T47D (cell line): ENCODE results near the gene DPYD.

ENCODE experiments used
- DNase-seq, 2 experiments: peaks; one replicate each; pipeline versions ENCODE4 v3.0.0 to v3.0.0-alpha.2; 2011 to 2012; ENCODE audit warnings: low read depth in 1 of 2, low spot score in 1 of 2
- JUND ChIP-seq: IDR thresholded peaks from 2 replicates; pipeline ENCODE4 v1.6.1; 2012; ENCODE audit warnings: low read depth
- in situ Hi-C: cut with HindIII; loops from 2 replicates; pipeline ENCODE4 v1.10.0; 2016; ENCODE audit warnings: low sequenced_read_pairs, low pct_unique_long_range_greater_than_20kb

DPYD gene

GRCh38 chr1:97070376-97070775 lies 850.5 kb downstream of the DPYD start:
- in situ Hi-C loops, result no loop called here
- TF ChIP-seq JUND, result no peak
- no peak for DNase-seq

GRCh38 chr1:97069312-97069711 lies 851.5 kb downstream of the DPYD start:
- TF ChIP-seq JUND, result no peak
- no peak for DNase-seq
- in situ Hi-C loops, result no loop called here

- in situ Hi-C loops, result no loop called here
- TF ChIP-seq JUND, result no peak
- no peak for DNase-seq
Measured at GRCh38 chr1:97066860-97067259, 854.0 kb downstream of the DPYD start.

GRCh38 chr1:97063532-97063931 lies 857.3 kb downstream of the DPYD start:
- peak in 1 of 2 experiments; percentile 2 for DNase-seq
- TF ChIP-seq JUND, result no peak
- in situ Hi-C loops, result no loop called here

GRCh38 chr1:97061604-97062003 lies 859.2 kb downstream of the DPYD start:
- DNase-seq, result no peak
- in situ Hi-C loops, result no loop called here
- TF ChIP-seq JUND, result no peak

- no peak for TF ChIP-seq JUND
- DNase-seq, result no peak
- in situ Hi-C loops, result no loop called here
Measured at GRCh38 chr1:97056386-97056785, 864.4 kb downstream of the DPYD start.

- TF ChIP-seq JUND, result no peak
- no peak for DNase-seq
- in situ Hi-C loops, result no loop called here
Measured at GRCh38 chr1:97053268-97053667, 867.6 kb downstream of the DPYD start.

GRCh38 chr1:97051823-97052222 lies 869.0 kb downstream of the DPYD start:
- DNase-seq, result no peak
- in situ Hi-C loops, result no loop called here
- no peak for TF ChIP-seq JUND

- no peak for TF ChIP-seq JUND
- DNase-seq, result peak in 1 of 2 experiments; percentile 32
- in situ Hi-C loops, result no loop called here
Measured at GRCh38 chr1:97050506-97050905, 870.3 kb downstream of the DPYD start.

GRCh38 chr1:97047421-97047793 lies 873.4 kb downstream of the DPYD start:
- in situ Hi-C loops, result no loop called here

GRCh38 chr1:97046765-97047420 lies 873.9 kb downstream of the DPYD start:
- no peak for DNase-seq
- in situ Hi-C loops, result no loop called here
- TF ChIP-seq JUND, result no peak

More at GRCh38 chr1:97047421-97047793, 873.4 kb downstream of the DPYD start:
- TF ChIP-seq JUND, result no peak
- no peak for DNase-seq

- TF ChIP-seq JUND, result no peak
- in situ Hi-C loops, result no loop called here
- DNase-seq, result no peak
Measured at GRCh38 chr1:97044159-97044760, 876.6 kb downstream of the DPYD start.

GRCh38 chr1:97042551-97042950 lies 878.3 kb downstream of the DPYD start:
- in situ Hi-C loops, result no loop called here
- no peak for DNase-seq
- TF ChIP-seq JUND, result no peak

GRCh38 chr1:97041026-97041425 lies 879.8 kb downstream of the DPYD start:
- no peak for TF ChIP-seq JUND
- in situ Hi-C loops, result no loop called here
- DNase-seq, result no peak
